Placental epithelial cell (primary cell): ENCODE data around the gene ARMS2. TPM values are rescaled to one million over a fixed set of nuclear protein-coding genes. Genes with fewer than 3 reads are reported as not detected.

Experiments
- small RNA-seq: library from RNA; depleted of rRNA; stranded (forward); fragments of <200 nt; gene quantifications from one replicate; pipeline ENCODE3, GENCODE V24; 2012
- total RNA-seq: library from RNA; depleted of rRNA; stranded (reverse); fragments of >200 nt; gene quantifications from 2 replicates; pipeline ENCODE4 v1.2.3, GENCODE V29; 2012

Gene ARMS2
- not detected in 2 replicates for total RNA-seq

GRCh38 chr10:122454603-122455080 lies at the start of gene ARMS2:
ARMS2 (plus strand) TSS chr10:122454653; CDS start chr10:122454728, 75 bp downstream.

GRCh38 chr10:122461367-122461728 lies 6.9 kb downstream of the ARMS2 start, which contains the start of gene HTRA1:
HTRA1 (plus strand) TSS chr10:122461553; CDS start chr10:122461653, 100 bp downstream.

Small RNA genes within 50 kb of the gene (small RNA-seq; reads per million reads assigned to genes)
- 0.29 reads per million, percentile 5 among the genes with 10 or more reads in this experiment for gene MIR3941

Other genes starting within 250 kb of the ARMS2 start
- gene BTBD16, start 183.4 kb upstream of the ARMS2 start, total RNA-seq, result not detected in 2 replicates
- gene PLEKHA1, start 79.9 kb upstream of the ARMS2 start, total RNA-seq, result 22.8 and 35.0 TPM in 2 replicates
- gene HTRA1, start 6.9 kb downstream of the ARMS2 start, total RNA-seq, result 0.11 and 1.6 TPM in 2 replicates
- gene DMBT1, start 106.1 kb downstream of the ARMS2 start, total RNA-seq, result not detected in 2 replicates
- gene C10orf120, start 245.2 kb downstream of the ARMS2 start, total RNA-seq, result not detected in 2 replicates